Right ventricle myocardium inferior (tissue), 1 donor: ENCODE results near the gene FBXO9. TPM values are rescaled to one million over a fixed set of nuclear protein-coding genes. Genes with fewer than 3 reads are reported as not detected.

Source experiments
- ATAC-seq: fragments of 200-7000 bp; cut with Tn5 transposase; one replicate; pipeline ENCODE4 v1.9.1; 2020; ENCODE audit warnings: mild to moderate bottlenecking, moderate library complexity
- DNase-seq: peaks from one replicate; pipeline ENCODE4 v3.0.0; 2021; ENCODE audit errors: missing footprints
- intact Hi-C: fragments of 100-400 bp; cut with DNase I; formaldehyde crosslinking; loops from one replicate; pipeline ENCODE4 v1.11.0; 2022
- total RNA-seq: library from RNA; stranded (reverse); fragmentation: NEBNext Ultra II Directional; extraction: Animal tissue kit (Norgen Biotek cat#: 25700); gene quantifications from one replicate; pipeline ENCODE4 v1.2.1, GENCODE V29; 2021
- donor health status: DM: no; HTN: yes; CAD: no; lungs with severe emphysema.

FBXO9 gene
- total RNA-seq, 1 donor from 2014 or later, result 54.7 TPM

- intact Hi-C loops, result no loop called here
- no peak for DNase-seq
- ATAC-seq, result no peak
Measured at GRCh38 chr6:53119349-53119748, 54.1 kb downstream of the FBXO9 start.

DNA sequence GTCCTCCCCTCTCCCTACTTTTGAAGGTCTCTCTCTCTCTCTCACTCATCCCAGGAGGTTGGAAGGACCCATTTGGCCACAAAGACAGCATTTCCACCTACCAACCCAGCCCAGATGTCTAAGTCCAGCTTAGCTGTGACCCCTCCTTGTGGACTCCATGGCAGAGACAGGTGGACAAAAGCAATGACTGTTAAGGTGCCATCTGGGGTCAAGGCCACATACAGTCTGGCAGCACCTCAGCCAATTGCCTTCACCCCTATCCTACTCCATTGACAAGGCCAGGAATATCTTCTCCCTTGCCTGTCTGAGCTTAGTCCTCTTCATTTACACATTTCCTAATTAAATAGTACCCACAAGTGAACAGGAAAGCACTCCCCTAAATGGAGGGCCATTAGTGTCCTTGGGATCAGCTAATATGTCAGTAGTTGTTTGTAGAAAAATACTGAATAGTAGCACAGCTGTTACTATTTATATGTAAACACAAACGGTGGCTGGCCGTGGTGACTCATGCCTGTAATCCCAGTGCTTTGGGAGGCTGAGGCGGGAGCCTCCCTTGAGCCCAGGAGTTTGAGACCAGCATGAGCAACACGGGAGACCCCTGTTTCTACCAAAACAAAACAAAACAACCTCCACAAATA is 54.7 kb downstream of the FBXO9 start:
- no peak for DNase-seq
- no peak for ATAC-seq
- intact Hi-C loops, result no loop called here

- DNase-seq (no peak), ATAC-seq (no peak)
- intact Hi-C loops, result no loop called here
Measured at GRCh38 chr6:53124131-53124800, 59.1 kb downstream of the FBXO9 start.

DNA sequence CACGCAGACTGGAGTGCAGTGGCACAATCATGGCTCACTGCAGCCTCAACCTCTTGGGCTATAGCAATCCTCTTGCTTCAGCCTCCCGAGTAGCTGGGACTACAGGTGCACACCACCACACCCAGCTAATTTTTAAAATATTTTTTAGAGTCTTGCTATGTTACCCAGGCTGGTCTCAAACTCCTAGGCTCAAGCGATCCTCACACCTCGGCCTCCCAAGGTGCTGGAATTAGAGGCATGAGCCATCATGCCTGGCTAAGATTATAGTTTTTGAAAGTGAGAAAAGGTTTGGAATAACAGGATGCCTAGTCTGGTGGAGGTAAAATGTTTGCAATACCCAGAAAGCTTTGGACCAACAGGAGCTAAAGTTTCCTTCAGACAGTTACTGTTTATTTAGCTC is 60.1 kb downstream of the FBXO9 start:
- no peak for DNase-seq
- intact Hi-C loops, result no loop called here
- ATAC-seq, result no peak

DNA sequence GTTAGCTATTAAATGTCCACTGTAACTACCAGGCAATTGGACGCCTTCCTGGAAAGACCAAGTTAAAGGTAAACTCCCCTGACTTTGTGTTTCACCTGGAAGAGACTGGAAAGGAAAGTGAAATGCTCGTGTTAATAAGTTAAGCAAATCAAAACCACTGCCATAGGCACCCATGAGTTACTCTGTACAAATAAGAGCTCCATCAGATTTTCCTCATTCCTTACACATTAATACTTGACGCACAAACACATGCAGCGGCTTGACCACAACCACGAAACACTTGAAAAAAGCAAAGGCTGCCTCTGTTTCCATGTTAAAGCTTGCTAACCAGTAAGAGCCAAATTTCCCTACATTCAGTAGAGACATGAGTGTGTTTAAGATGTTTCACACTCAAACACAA is 63.6 kb downstream of the FBXO9 start:
- no peak for DNase-seq
- ATAC-seq, result no peak
- intact Hi-C loops, result no loop called here

GRCh38 chr6:53130569-53131290 is 65.5 kb downstream of the FBXO9 start:
- no peak for ATAC-seq
- intact Hi-C loops, result no loop called here
- no peak for DNase-seq

DNA sequence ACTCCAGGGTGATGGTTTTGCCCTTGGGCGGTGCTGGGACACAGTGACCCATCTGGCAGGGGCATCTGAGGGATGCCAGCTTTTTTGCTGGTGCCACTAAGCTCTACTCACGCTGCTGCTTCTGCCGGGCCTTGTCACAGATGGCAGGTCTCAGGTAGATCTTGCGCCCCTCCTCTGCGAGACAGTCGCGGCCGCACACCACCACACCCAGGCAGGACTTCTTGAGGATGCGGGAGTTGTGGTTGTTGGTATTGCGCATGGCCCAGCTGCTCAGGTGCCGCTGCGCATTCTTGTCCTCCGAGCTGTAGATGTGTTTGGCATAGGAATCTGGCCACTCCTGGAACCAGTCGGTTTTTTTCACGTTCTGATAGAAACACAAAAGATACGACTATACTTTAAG is 68.8 kb downstream of the FBXO9 start:
- intact Hi-C loops, result no loop called here
- DNase-seq (no peak), ATAC-seq (no peak)

GRCh38 chr6:53134601-53135235 is 69.5 kb downstream of the FBXO9 start:
- ATAC-seq, result no peak
- no peak for DNase-seq
- intact Hi-C loops, result no loop called here

- no peak for ATAC-seq
- intact Hi-C loops, result no loop called here
- DNase-seq, result no peak
Measured at GRCh38 chr6:53136000-53136609, 70.9 kb downstream of the FBXO9 start.

DNA sequence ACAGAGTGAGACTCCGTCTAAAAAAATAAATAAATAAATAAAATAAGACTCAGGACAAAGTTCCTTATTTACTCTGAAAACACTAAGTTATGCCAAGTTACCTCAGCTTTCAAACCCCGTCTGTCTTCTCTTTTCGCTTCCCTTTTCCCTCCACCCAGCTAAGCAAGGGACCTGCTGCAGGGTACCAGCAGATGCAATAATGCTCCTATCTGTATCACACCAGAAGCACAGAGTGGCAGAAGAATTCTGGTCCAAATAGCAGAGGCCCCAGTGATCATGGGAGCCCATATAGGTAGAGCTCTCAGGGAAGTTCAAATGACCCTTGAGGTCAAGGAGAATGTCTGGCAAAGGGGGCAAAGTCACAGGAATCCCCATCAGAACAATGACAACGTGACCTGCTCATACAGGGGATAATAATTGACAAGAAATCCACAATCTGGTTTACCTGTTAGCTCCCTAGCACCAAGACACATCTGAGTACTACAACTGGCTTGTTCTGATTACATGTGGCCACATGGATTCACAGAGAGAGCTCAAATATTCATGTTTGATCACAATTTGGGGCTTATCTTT is 74.7 kb downstream of the FBXO9 start:
- intact Hi-C loops, result no loop called here
- ATAC-seq (no peak), DNase-seq (no peak)

DNA sequence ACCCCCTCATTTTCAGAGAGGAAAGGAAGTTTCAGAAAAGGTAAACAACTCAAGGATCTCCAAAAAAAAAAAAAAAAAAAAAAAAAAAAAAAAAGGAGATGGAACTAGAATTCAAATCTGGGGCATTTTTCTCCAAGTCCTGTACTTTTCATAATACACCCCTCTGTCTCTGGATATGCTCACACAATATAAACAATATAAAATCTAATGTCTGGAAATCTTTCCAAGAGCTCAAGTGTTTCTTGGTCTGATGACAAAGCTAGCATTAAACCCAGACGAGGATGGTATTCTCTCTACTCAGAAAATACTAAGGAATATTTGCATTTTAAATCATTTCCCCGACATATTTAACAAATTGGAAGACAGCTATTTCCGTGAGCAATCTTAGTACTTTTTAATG is 77.6 kb downstream of the FBXO9 start:
- intact Hi-C loops, result no loop called here
- no peak for ATAC-seq
- DNase-seq, result no peak

GRCh38 chr6:53143710-53144109 is 78.5 kb downstream of the FBXO9 start:
- intact Hi-C loops, result no loop called here
- ATAC-seq, result no peak
- no peak for DNase-seq

- DNase-seq (no peak), ATAC-seq (no peak)
- intact Hi-C loops, result no loop called here
Measured at GRCh38 chr6:53144802-53145201, 79.6 kb downstream of the FBXO9 start.

- no peak for ATAC-seq
- no peak for DNase-seq
- intact Hi-C loops, result no loop called here
Measured at GRCh38 chr6:53148684-53149083, 83.5 kb downstream of the FBXO9 start, which contains the start of gene GCM1. Gene GCM1 (minus strand): TSS chr6:53148841. CDS start chr6:53145632, 3,209 bp downstream.

Other genes starting within 250 kb of the FBXO9 start
- not detected for gene GSTA5, start 224.6 kb upstream of the FBXO9 start, total RNA-seq
- gene GSTA3, start 155.7 kb upstream of the FBXO9 start, total RNA-seq, result not detected
- gene GSTA4, start 70.1 kb upstream of the FBXO9 start, total RNA-seq, result 10.6 TPM
- 6.4 TPM for gene CILK1, start 3.6 kb upstream of the FBXO9 start, total RNA-seq
- not detected for gene GCM1, start 83.4 kb downstream of the FBXO9 start, total RNA-seq